ENCODE measurements around the gene ARHGAP32.
A peak's percentile ranks its signal among the peaks of the same experiment; 100 is the strongest.

Gene ARHGAP32

GRCh38 chr11:129192150-129192549 is at the start of gene ARHGAP32:
TSS of gene ARHGAP32 (minus strand) at chr11:129192325. CDS start at chr11:129192198, 127 bp downstream.
- FAIRE-seq: no peak

DNA sequence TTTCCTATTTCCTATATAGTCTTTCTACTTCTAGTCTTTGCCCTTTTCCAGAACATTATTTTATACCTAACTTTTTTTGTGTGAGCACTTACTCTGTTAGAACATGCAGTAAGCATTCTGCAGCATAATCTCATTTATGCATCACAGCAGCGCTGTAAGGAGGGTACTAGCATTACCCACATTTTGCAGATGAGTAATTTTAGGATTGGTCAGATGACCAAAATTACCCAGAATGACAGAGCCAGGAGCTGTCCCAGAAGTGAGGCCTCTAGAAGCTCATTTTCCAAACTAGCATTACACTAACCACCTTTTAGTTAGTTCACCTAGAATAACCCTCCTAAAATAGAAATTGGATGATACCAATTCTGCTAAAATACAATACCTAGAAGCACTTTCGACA is 47.1 kb upstream of the ARHGAP32 start:
- no peak for FAIRE-seq

GRCh38 chr11:129237880-129238638 is 45.9 kb upstream of the ARHGAP32 start:
- FAIRE-seq: no peak

DNA sequence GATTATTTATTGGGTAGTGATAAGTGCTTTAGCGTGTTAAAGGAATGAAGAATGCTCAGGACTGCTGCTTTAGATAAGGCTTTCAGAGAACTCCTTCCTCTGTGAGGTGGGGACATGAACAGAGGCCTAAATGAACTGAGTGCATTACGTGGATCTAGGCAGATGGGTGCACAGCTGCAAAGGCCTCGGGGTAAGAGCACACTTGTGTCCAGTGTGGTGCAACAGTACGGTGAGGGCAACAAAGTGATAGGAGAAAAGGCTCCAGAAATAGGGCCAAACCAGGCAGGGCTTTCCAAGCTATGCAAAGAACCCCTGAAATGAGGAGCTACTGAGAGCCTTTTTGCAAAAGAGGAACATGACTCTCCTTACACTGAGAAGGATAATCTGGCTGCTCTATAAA is 45.3 kb upstream of the ARHGAP32 start:
- FAIRE-seq: no peak

DNA sequence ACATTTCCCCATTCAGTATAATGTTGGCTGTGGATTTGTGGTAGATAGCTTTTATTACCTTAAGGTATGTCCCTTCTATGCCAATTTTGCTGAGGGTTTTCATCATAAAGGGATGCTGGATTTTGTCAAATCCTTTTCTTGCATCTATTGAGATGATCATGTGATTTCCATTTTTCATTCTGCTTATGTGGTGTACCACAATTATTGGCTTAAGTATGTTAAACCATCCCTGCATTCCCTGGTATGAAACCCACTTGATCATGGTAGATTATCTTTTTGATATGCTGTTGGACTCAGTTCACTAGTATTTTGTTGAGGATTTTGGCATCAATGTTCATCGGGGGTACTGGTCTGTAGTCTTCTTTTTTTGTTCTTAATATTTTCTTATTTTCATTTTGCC is 44.7 kb upstream of the ARHGAP32 start:
- FAIRE-seq: no peak

DNA sequence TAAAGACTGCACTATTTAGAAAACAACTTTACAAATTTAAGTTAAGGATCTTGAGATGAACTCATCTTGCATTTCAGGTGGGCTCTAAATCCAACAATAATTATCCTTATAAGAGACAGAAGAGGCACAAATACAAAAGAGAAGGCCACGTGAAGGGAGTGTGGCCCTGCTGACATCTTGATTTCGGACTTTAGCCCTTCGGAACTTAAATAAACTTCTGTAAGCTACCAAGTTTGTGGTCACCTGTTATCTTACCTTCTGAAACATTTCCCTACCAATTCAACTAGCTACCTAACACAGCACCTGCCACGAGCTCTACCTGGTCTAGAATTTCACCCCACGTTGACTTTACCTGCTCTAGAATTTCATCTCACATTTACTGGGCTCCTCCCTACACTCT is 42.9 kb upstream of the ARHGAP32 start:
- no peak for FAIRE-seq

DNA sequence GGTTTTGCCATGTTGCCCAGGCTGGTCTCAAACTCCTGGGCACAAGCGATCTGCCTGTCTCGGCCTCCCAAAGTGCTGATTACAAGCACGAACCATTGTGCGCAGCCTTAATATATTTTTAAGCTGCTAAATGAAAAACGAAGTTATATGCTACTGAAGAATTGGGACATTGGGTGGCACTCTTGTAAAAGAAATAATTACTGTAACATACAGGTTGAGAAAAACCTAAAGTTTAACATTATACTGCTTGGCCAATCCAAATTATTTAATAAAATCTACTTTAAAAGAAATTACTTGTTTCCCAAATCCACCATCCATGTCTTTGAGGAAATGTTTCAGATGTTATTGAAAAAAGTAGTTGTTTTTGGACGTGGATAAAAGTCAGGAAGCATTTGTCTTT is 37.9 kb upstream of the ARHGAP32 start:
- FAIRE-seq: peak; percentile 29

- FAIRE-seq: no peak
Observed at GRCh38 chr11:129226207-129226798, 34.2 kb upstream of the ARHGAP32 start.

- no peak for FAIRE-seq
Observed at GRCh38 chr11:129225190-129225589, 33.1 kb upstream of the ARHGAP32 start.

- no peak for FAIRE-seq
Observed at GRCh38 chr11:129224538-129224937, 32.4 kb upstream of the ARHGAP32 start.

DNA sequence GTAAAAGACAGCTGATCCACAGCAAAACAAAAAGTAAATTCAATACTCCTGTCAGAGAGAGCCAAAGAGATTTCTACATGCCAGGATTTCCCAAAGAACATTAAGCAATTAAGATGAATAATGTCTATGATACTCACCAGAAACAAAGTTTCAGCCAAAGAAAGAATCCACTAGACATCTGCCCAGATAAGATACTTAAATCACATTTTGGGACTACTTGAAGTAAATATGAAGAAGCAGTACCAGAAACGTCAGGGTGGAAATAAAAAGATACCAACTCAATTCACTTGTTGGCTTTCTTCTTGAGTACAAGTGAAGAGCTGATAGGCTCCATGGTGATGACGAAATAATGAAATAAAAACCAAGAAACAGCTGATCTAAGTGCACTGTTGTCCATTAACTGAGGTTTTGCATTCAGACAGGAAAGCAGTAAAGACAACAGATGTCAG is 31.6 kb upstream of the ARHGAP32 start:
- FAIRE-seq: no peak

GRCh38 chr11:129223260-129223659 is 31.1 kb upstream of the ARHGAP32 start:
- no peak for FAIRE-seq

DNA sequence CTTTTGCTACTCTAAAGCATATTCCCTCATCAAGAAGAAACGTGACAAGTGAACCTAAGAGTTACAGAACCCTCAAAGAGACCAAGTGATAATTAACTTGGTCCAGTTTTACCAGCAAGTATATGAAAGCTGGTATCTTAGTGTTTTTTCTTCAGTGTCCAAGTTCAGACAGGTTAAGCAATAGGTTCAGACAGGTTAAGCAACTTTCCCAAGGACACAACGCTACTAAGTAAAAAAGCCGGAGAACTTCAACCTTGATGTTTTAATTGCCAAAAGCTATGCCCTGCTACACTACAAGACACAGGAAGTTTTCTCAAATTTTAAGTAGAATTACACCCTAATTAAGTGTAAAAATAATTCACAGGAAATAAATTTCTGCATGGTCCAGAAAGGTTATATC is 30.0 kb upstream of the ARHGAP32 start:
- FAIRE-seq: no peak

GRCh38 chr11:129215506-129216245 is 23.6 kb upstream of the ARHGAP32 start:
- FAIRE-seq: no peak

GRCh38 chr11:129214710-129215295 is 22.7 kb upstream of the ARHGAP32 start:
- FAIRE-seq: no peak

DNA sequence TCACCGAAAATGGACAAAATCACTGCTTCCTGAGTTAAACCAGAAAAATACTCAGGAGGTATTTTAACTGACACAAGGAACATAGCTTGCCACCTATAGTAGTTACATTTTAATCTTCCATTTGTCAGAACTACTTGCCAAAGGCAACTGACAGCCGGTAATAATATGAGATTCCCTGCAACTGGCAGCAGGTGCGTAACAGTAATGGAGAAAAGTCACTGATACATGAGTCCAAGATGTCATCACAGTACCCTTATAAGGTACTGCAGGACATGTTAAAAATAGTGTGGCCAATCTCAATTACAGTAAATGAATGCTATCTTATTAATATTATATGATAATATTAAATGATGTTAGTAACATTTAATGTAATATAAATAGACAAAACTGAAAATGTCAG is 21.1 kb upstream of the ARHGAP32 start:
- FAIRE-seq: no peak

DNA sequence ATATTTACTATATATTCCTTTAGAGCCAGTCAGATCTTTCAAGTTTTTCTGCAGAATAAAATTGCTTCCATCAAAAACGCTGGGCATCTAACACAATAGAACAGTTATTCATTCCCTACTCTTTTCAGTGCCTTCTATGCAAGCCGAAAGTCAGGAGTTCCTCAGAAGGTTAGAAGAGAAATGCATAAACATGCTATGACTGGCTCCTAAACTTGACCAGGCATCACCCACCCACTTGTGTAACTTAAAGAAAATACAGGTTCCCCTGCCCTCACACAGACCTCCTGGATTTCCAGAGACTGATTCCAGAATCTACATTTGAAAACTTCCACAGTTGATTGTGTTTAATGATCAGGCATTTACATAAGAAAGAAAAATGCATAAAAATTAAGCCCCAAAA is 19.3 kb upstream of the ARHGAP32 start:
- FAIRE-seq: no peak

GRCh38 chr11:129210831-129211181 is 18.7 kb upstream of the ARHGAP32 start:
- FAIRE-seq: no peak

DNA sequence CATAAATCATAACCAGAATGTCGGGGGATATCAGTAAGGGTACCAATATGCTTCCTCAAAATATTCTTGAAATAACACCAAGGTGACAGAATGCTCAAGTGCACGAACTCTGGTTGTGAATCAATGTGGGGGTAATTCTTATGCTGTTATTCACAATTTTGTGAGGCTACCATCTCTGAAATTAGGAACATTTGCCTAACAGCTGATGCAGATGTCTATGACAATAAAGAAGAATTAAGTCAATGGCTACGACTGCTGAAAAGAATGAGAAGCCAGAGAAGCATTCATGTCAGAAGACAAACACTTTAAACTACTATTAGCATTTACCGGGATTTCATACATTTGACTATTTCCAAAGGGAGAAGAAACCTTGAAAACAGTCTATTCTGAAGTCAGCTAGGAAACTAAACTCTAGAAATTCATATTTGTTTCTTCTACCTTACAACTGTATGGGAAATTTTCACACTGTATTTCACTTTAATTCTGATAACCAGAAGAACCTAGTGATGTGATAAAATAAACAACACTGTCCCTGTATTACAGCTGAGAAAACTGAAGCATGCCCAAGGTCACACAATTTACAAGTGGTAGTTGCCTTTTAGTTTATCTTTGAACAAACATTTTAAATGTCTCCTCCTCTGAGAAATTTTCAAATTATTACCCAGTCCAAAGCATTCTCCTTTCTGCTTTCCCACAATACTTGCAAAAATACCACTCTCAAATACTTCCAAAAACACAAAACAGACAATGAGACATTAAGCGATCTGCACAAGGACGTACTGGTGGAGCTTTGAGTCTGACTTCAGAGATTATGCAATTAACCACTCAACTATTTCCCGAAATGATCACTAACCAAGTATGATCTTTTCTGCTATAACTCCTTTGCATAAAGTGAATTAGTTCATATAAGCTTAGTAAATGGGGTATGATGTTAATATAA is 18.0 kb upstream of the ARHGAP32 start:
- FAIRE-seq: no peak

DNA sequence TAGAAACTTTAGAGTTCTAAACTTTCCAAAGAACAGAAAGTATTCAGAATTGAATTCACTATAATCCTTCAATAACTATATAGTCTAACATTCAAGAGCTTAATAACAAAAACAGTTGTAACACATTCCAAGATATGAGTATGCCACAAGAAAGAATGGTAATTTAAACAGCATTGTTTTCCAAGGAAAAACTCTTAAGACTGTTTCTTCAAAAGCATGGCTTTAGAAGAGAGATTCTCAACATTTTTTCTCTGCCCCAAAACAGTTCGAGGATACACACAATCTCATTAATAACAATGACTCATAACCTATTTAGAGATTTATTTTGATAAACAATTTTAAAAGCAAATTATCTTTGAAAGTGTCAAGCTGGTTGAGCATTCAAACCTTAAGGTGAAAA is 16.7 kb upstream of the ARHGAP32 start:
- peak; percentile 11 for FAIRE-seq

- FAIRE-seq: no peak
Observed at GRCh38 chr11:129204150-129204838, 12.2 kb upstream of the ARHGAP32 start.

- FAIRE-seq: no peak
Observed at GRCh38 chr11:129202646-129203045, 10.5 kb upstream of the ARHGAP32 start.
